PC-9 (cell line): ENCODE measurements around the gene SETD5.

Experiments
- EZH2 ChIP-seq: fragments of 200-600 bp; sonication (generic); IDR thresholded peaks from 2 replicates; pipeline ENCODE4 v1.8.0; 2017; ENCODE audit warnings: antibody characterized with exemption, low read depth
- TF ChIP-seq, protein P1 (sequence below): fragments of 200-600 bp; sonication (generic); conservative IDR thresholded peaks from 2 replicates; pipeline ENCODE4 v1.6.1; 2017; ENCODE audit warnings: mixed run types, antibody characterized with exemption, mild to moderate bottlenecking, moderate library complexity

- TF ChIP-seq, protein P1, sequence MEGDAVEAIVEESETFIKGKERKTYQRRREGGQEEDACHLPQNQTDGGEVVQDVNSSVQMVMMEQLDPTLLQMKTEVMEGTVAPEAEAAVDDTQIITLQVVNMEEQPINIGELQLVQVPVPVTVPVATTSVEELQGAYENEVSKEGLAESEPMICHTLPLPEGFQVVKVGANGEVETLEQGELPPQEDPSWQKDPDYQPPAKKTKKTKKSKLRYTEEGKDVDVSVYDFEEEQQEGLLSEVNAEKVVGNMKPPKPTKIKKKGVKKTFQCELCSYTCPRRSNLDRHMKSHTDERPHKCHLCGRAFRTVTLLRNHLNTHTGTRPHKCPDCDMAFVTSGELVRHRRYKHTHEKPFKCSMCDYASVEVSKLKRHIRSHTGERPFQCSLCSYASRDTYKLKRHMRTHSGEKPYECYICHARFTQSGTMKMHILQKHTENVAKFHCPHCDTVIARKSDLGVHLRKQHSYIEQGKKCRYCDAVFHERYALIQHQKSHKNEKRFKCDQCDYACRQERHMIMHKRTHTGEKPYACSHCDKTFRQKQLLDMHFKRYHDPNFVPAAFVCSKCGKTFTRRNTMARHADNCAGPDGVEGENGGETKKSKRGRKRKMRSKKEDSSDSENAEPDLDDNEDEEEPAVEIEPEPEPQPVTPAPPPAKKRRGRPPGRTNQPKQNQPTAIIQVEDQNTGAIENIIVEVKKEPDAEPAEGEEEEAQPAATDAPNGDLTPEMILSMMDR = no peak
- TF ChIP-seq EZH2 = no peak
Observed at GRCh38 chr3:9468460-9468859, 71.0 kb downstream of the SETD5 start.
